ENCODE data around the gene GRIA2. TPM values are rescaled to one million over a fixed set of nuclear protein-coding genes. Genes with fewer than 3 reads are reported as not detected.
"Not testable (repeated sequence)": the region's sequence is repeated elsewhere in the genome, so short reads cannot be mapped to it uniquely, and the experiment has no call there.

Gene GRIA2
- total RNA-seq, 1 donor from 2014 or later: 4.4 TPM

DNA sequence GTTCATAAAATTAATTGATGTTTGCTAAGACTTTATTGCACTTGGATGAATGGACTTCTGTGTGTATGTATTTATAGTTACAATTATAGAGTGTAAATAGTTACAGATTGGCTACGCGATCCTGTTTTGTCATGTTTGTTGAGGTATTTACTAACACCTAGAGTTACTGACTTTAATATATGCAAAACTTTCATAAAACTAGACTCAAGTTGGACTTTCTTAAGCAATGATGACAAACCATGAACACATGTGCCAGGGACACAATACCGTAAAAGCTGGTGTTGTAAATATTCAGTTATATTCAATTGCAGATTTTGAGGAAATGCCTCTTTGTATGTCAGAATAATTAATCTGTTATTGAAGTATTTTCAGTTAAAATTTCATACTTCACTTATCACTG, 6.1 kb downstream of the GRIA2 start:
- H3K27ac Mint-ChIP-seq: no peak overlapping the region
- no peaks in the 10 kb centered on the region for H3K36me3 Mint-ChIP-seq
- peaks cover 12% of the 10 kb centered on the region for H3K4me1 Mint-ChIP-seq
- no peaks in the 10 kb centered on the region for H3K9me3 Mint-ChIP-seq
- no peak for DNase-seq (ENCODE audit: low spot score in 2 of 2, unreplicated experiment in 2 of 2)
- H3K27me3 Mint-ChIP-seq (ENCODE audit: low read depth): peaks cover 59% of the 10 kb centered on the region
- TF ChIP-seq, protein P1, sequence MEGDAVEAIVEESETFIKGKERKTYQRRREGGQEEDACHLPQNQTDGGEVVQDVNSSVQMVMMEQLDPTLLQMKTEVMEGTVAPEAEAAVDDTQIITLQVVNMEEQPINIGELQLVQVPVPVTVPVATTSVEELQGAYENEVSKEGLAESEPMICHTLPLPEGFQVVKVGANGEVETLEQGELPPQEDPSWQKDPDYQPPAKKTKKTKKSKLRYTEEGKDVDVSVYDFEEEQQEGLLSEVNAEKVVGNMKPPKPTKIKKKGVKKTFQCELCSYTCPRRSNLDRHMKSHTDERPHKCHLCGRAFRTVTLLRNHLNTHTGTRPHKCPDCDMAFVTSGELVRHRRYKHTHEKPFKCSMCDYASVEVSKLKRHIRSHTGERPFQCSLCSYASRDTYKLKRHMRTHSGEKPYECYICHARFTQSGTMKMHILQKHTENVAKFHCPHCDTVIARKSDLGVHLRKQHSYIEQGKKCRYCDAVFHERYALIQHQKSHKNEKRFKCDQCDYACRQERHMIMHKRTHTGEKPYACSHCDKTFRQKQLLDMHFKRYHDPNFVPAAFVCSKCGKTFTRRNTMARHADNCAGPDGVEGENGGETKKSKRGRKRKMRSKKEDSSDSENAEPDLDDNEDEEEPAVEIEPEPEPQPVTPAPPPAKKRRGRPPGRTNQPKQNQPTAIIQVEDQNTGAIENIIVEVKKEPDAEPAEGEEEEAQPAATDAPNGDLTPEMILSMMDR (IDR thresholded peaks at IDR 0.05; ENCODE audit: unreplicated experiment): no peak
- H3K4me3 Mint-ChIP-seq: no peak overlapping the region

DNA sequence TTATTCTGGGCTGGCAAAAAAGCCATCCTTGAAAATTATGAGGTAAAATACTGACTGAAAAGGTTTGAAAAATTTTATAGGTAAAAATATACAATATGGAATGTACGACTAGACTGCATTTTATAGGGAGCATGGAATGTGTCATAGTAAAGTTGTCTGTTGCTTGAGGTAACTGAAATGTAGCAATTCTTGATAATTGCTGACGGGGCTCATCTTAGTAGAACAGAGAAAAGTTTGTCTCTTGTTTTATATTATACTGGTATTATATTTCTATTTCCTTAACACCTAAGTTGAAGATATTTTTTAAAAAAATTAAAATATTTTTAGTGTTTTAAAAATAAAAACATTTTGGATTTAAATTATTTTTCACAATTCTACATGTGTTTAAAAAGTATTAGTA, 11.0 kb downstream of the GRIA2 start:
- no peaks in the 10 kb centered on the region for H3K36me3 Mint-ChIP-seq
- no peak overlapping the region for H3K4me3 Mint-ChIP-seq
- no peaks in the 10 kb centered on the region for H3K4me1 Mint-ChIP-seq

DNA sequence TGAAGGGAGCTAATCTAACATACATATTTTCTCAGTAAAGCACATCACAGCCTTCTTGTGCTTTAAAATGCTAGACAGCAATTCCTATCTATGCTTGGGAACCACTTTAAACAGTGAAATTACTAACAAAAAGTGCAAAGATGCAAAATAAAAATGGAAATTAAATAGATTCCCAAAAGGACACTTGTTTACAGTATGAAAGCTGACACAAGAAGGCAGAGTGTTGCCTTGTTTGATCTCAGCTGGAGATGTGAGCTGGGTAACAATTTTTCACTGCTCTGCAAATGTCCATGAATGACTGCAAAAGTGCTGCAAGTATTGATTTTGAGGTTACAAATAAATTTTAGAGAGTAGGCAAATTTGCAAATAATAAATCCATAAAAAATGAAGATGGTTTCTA, 22.3 kb downstream of the GRIA2 start:
- TF ChIP-seq, protein P1 (IDR thresholded peaks at IDR 0.05; ENCODE audit: unreplicated experiment): no peak
- peaks cover 3% of the 10 kb centered on the region for H3K9me3 Mint-ChIP-seq
- no peak overlapping the region for H3K4me3 Mint-ChIP-seq

More for the DNA sequence above, 11.0 kb downstream of the GRIA2 start:
- Mint-ChIP-seq H3K27ac (no peak overlapping the region), H3K27me3 (ENCODE audit: low read depth) (peaks cover 55% of the 10 kb centered on the region), H3K9me3 (no peaks in the 10 kb centered on the region)
- TF ChIP-seq, protein P1 (IDR thresholded peaks at IDR 0.05; ENCODE audit: unreplicated experiment): no peak
- no peak for DNase-seq (ENCODE audit: low spot score in 2 of 2, unreplicated experiment in 2 of 2)

DNA sequence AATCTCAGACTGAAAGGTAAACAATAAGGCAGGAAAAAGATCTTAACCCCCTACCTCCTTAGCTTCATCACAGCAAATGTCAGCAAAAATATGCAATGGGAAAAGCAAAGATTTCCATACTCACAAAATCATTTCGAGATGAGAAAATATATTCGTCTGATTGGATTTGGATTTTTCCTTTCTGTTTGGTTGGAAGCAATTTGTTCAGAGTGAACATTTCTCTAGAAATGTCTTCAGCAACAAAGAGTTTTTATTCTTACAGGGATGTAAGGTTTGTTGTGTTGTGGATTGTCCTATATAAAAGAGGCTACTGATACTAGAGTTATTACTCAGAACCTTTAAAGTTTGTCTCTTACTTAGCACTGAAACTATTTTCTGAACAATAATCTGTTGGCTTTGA, 23.8 kb downstream of the GRIA2 start:
- H3K4me3 Mint-ChIP-seq: no peak overlapping the region

More for the DNA sequence above, 22.3 kb downstream of the GRIA2 start:
- Mint-ChIP-seq H3K4me1 (peaks cover 7% of the 10 kb centered on the region), H3K36me3 (no peaks in the 10 kb centered on the region), H3K27ac (no peak overlapping the region), H3K27me3 (ENCODE audit: low read depth) (peaks cover 32% of the 10 kb centered on the region)
- no peak for DNase-seq (ENCODE audit: low spot score in 2 of 2, unreplicated experiment in 2 of 2)

DNA sequence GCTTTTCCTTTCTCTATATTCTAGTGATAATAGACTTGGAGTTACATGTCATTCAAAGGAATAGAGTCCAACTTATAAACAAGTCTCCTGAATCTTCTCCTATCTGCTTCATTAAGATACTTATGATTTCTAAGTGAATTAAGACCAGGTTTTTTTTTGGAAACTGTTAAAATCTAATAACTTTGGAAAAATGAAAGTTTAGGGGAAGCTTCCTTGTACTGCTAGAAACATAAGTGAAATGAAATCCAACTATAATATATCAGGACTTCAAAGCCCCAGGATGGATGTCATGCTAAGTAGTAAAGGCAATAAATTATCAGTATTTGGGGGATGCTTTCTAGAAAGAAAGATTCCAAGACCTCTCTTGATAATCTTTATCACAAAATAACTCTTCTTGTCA, 24.8 kb downstream of the GRIA2 start:
- Mint-ChIP-seq H3K4me3 (no peak overlapping the region), H3K27me3 (ENCODE audit: low read depth) (peaks cover 25% of the 10 kb centered on the region), H3K27ac (no peak overlapping the region), H3K4me1 (peaks cover 7% of the 10 kb centered on the region), H3K9me3 (peaks cover 3% of the 10 kb centered on the region), H3K36me3 (no peaks in the 10 kb centered on the region)
- no peak for DNase-seq (ENCODE audit: low spot score in 2 of 2, unreplicated experiment in 2 of 2)
- TF ChIP-seq, protein P1 (IDR thresholded peaks at IDR 0.05; ENCODE audit: unreplicated experiment): no peak

More for the DNA sequence above, 23.8 kb downstream of the GRIA2 start:
- Mint-ChIP-seq H3K9me3 (peaks cover 3% of the 10 kb centered on the region), H3K36me3 (no peaks in the 10 kb centered on the region), H3K27ac (no peak overlapping the region), H3K27me3 (ENCODE audit: low read depth) (peaks cover 27% of the 10 kb centered on the region), H3K4me1 (peaks cover 7% of the 10 kb centered on the region)
- DNase-seq (ENCODE audit: low spot score in 2 of 2, unreplicated experiment in 2 of 2): no peak
- TF ChIP-seq, protein P1 (IDR thresholded peaks at IDR 0.05; ENCODE audit: unreplicated experiment): no peak

DNA sequence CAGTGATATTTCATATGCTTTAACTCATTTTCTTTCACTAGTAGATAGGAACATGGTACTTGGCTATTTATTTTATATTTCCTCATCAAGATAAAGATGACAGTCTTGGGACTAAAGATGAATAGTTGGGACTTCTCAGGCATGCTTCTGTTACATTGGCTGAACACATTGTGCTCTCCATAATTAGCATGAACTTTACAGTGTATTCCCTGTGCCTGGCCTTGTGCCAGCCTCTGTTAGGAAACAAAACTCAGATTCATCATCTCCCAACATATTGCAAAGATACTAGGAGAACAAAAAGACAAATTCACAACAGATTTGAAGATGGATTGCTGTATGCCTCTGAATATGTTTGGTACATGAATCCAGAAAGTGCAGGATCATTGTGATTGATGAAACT, 26.4 kb downstream of the GRIA2 start:
- Mint-ChIP-seq H3K27me3 (ENCODE audit: low read depth) (peaks cover 13% of the 10 kb centered on the region), H3K4me1 (peaks cover 7% of the 10 kb centered on the region), H3K4me3 (no peak overlapping the region), H3K9me3 (no peaks in the 10 kb centered on the region), H3K27ac (no peak overlapping the region), H3K36me3 (no peaks in the 10 kb centered on the region)
- TF ChIP-seq, protein P1 (IDR thresholded peaks at IDR 0.05; ENCODE audit: unreplicated experiment): no peak
- DNase-seq (ENCODE audit: low spot score in 2 of 2, unreplicated experiment in 2 of 2): no peak

DNA sequence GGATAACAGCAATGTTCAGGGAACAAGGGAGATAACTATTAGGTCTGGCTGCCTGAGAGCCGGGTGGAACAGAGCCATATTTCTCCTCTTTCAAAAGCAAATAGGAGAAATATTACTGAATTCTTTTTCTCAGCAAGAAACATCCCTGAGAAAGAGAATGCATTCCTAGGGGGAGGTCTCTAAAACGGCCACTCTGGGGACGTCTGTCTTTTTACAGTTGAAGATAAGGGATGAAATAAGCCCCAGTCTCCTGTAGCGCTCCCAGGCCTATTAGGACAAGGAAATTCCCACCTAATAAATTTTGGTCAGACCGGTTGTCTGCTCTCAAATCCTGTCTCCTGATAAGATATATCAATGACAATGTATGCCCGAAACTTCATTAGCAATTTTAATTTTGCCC, 37.6 kb downstream of the GRIA2 start:
- not testable (repeated sequence) for H3K27ac Mint-ChIP-seq; DNase-seq (ENCODE audit: low spot score in 2 of 2, unreplicated experiment in 2 of 2); H3K36me3 Mint-ChIP-seq; H3K27me3 Mint-ChIP-seq (ENCODE audit: low read depth); H3K4me3 Mint-ChIP-seq; H3K4me1 Mint-ChIP-seq
- peaks cover 41% of the 10 kb centered on the region for H3K9me3 Mint-ChIP-seq

Data from mesothelial cell of epicardium (in vitro differentiated cells).